Loucy (cell line): ENCODE results near the gene NDE1.

Source experiments
- CTCF ChIP-seq: fragments of 200-600 bp; sonication (generic); conservative IDR thresholded peaks from 2 replicates; pipeline ENCODE4 v1.5.1; 2014; ENCODE audit warnings: mild to moderate bottlenecking, antibody characterized with exemption, low read length
- EZH2phosphoT487 ChIP-seq: fragments of 200-600 bp; IDR thresholded peaks from 2 replicates; pipeline ENCODE4 v1.6.1; 2018; ENCODE audit warnings: antibody characterized with exemption, mild to moderate bottlenecking, moderate library complexity, borderline replicate concordance

GRCh38 chr16:15650698-15651171 is 690 bp downstream of the NDE1 start:
- TF ChIP-seq EZH2phosphoT487 (no peak), CTCF (no peak)
